Stimulated activated effector memory CD8-positive, alpha-beta T cell treated with anti-CD3 and anti-CD28 coated beads, Interleukin-12 subunit alpha, Interleukin-12 subunit beta, amount 100 ng/mL, for 72 hours (primary cell): Measurements from ENCODE around the gene LFNG.
"Not testable (repeated sequence)": the region's sequence is repeated elsewhere in the genome, so short reads cannot be mapped to it uniquely, and the experiment has no call there.

Experiments used
- ATAC-seq: fragments of 150-1000 bp; cut with Tn5 transposase; 2 replicates; pipeline ENCODE4 v1.10.0; 2021
- DNase-seq, 2 donors: peaks; one replicate each; pipeline ENCODE4 v3.0.0; 2021 to 2022; ENCODE audit warnings: low spot score in 2 of 2
- H3K27ac Mint-ChIP-seq: one replicate; pipeline ENCODE4 v1.8.0; 2022; ENCODE audit warnings: mild to moderate bottlenecking, mixed read lengths
- H3K36me3 Mint-ChIP-seq: one replicate; pipeline ENCODE4 v1.8.0; 2022; ENCODE audit warnings: mild to moderate bottlenecking, mixed read lengths
- H3K4me1 Mint-ChIP-seq: one replicate; pipeline ENCODE4 v1.8.0; 2022; ENCODE audit warnings: mixed read lengths
- H3K4me3 Mint-ChIP-seq: one replicate; pipeline ENCODE4 v1.8.0; 2022; ENCODE audit warnings: mild to moderate bottlenecking, mixed read lengths
- H3K9me3 Mint-ChIP-seq: one replicate; pipeline ENCODE4 v1.8.0; 2022; ENCODE audit warnings: mixed read lengths

LFNG gene

GRCh38 chr7:2551418-2551817 is 31.8 kb downstream of the LFNG start:
- ATAC-seq (no peak), DNase-seq (no peak)
- Mint-ChIP-seq H3K27ac (no peak overlapping the region), H3K4me1 (peaks cover 27% of the 10 kb centered on the region), H3K4me3 (no peak overlapping the region), H3K9me3 (no peaks in the 10 kb centered on the region), H3K36me3 (peaks cover 78% of the 10 kb centered on the region)

GRCh38 chr7:2553108-2553507 is 33.5 kb downstream of the LFNG start:
- no peaks in the 10 kb centered on the region for H3K9me3 Mint-ChIP-seq
- peaks cover 61% of the 10 kb centered on the region for H3K36me3 Mint-ChIP-seq
- H3K27ac Mint-ChIP-seq: no peak overlapping the region
- no peak for DNase-seq
- no peak for ATAC-seq
- no peak overlapping the region for H3K4me3 Mint-ChIP-seq
- H3K4me1 Mint-ChIP-seq: peaks cover 27% of the 10 kb centered on the region

GRCh38 chr7:2553831-2554581 is 34.4 kb downstream of the LFNG start:
- ATAC-seq (no peak), DNase-seq (no peak)
- peak overlapping the region; percentile 95 for H3K27ac Mint-ChIP-seq
- peak overlapping the region; percentile 88 for H3K4me3 Mint-ChIP-seq
- no peaks in the 10 kb centered on the region for H3K9me3 Mint-ChIP-seq
- peaks cover 52% of the 10 kb centered on the region for H3K36me3 Mint-ChIP-seq
- H3K4me1 Mint-ChIP-seq: peaks cover 27% of the 10 kb centered on the region

GRCh38 chr7:2554661-2555111 is 35.1 kb downstream of the LFNG start:
- H3K36me3 Mint-ChIP-seq: peaks cover 45% of the 10 kb centered on the region
- no peak for ATAC-seq
- peak overlapping the region; percentile 88 for H3K4me3 Mint-ChIP-seq
- peak overlapping the region; percentile 95 for H3K27ac Mint-ChIP-seq
- no peaks in the 10 kb centered on the region for H3K9me3 Mint-ChIP-seq
- peaks cover 27% of the 10 kb centered on the region for H3K4me1 Mint-ChIP-seq
- DNase-seq: no peak

GRCh38 chr7:2555121-2556052 is 35.8 kb downstream of the LFNG start, which contains the start of gene BRAT1:
Gene BRAT1 (minus strand): TSS chr7:2555524. CDS start chr7:2554431, 1,093 bp downstream.
- Mint-ChIP-seq H3K36me3 (peaks cover 38% of the 10 kb centered on the region), H3K27ac (peak within 1 kb of the TSS; percentile 95), H3K4me3 (peak within 1 kb of the TSS; percentile 88), H3K4me1 (peaks cover 29% of the 10 kb centered on the region), H3K9me3 (no peaks in the 10 kb centered on the region)
- DNase-seq (peak; percentile 93 to 96), ATAC-seq (peak; percentile 87)

- peak within 1 kb of the TSS; percentile 40 for H3K27ac Mint-ChIP-seq
- H3K36me3 Mint-ChIP-seq: peaks cover 5% of the 10 kb centered on the region
- peak within 1 kb of the TSS; percentile 60 for H3K4me3 Mint-ChIP-seq
- peaks cover 21% of the 10 kb centered on the region for H3K4me1 Mint-ChIP-seq
- DNase-seq (peak; percentile 94 to 98), ATAC-seq (peak; percentile 74)
- H3K9me3 Mint-ChIP-seq: no peaks in the 10 kb centered on the region
Observed at GRCh38 chr7:2558629-2559282, 39.2 kb downstream of the LFNG start, which contains the start of gene IQCE. Gene IQCE (plus strand): TSS chr7:2558979. CDS start chr7:2559182, 203 bp downstream.

- H3K4me1 Mint-ChIP-seq: peaks cover 14% of the 10 kb centered on the region
- DNase-seq (peak; percentile 40 to 69), ATAC-seq (peak; percentile 33)
- no peaks in the 10 kb centered on the region for H3K9me3 Mint-ChIP-seq
- no peaks in the 10 kb centered on the region for H3K36me3 Mint-ChIP-seq
- H3K27ac Mint-ChIP-seq: no peak overlapping the region
- H3K4me3 Mint-ChIP-seq: peak overlapping the region; percentile 60
Observed at GRCh38 chr7:2559283-2559950, 39.8 kb downstream of the LFNG start.

GRCh38 chr7:2563955-2564354 is 44.4 kb downstream of the LFNG start:
- peaks cover 15% of the 10 kb centered on the region for H3K4me1 Mint-ChIP-seq
- ATAC-seq, DNase-seq, H3K36me3 Mint-ChIP-seq, H3K4me3 Mint-ChIP-seq, H3K27ac Mint-ChIP-seq, H3K9me3 Mint-ChIP-seq: not testable (repeated sequence)

GRCh38 chr7:2564970-2565540 is 45.5 kb downstream of the LFNG start:
- no peak overlapping the region for H3K27ac Mint-ChIP-seq
- peaks cover 12% of the 10 kb centered on the region for H3K4me1 Mint-ChIP-seq
- DNase-seq (no peak), ATAC-seq (no peak)
- H3K9me3 Mint-ChIP-seq: no peaks in the 10 kb centered on the region
- H3K36me3 Mint-ChIP-seq: no peaks in the 10 kb centered on the region
- H3K4me3 Mint-ChIP-seq: no peak overlapping the region

GRCh38 chr7:2566348-2566889 is 46.8 kb downstream of the LFNG start:
- Mint-ChIP-seq H3K9me3 (no peaks in the 10 kb centered on the region), H3K4me1 (peaks cover 10% of the 10 kb centered on the region), H3K4me3 (peak overlapping the region; percentile 13), H3K27ac (no peak overlapping the region), H3K36me3 (no peaks in the 10 kb centered on the region)
- ATAC-seq: peak; percentile 77
- no peak for DNase-seq

- H3K9me3 Mint-ChIP-seq: no peaks in the 10 kb centered on the region
- H3K4me3 Mint-ChIP-seq: peak overlapping the region; percentile 13
- no peak overlapping the region for H3K27ac Mint-ChIP-seq
- no peaks in the 10 kb centered on the region for H3K36me3 Mint-ChIP-seq
- H3K4me1 Mint-ChIP-seq: peaks cover 10% of the 10 kb centered on the region
- peak in 1 of 2 donors; percentile 62 for DNase-seq
- ATAC-seq: peak; percentile 80
Observed at GRCh38 chr7:2566890-2567678, 47.5 kb downstream of the LFNG start.

GRCh38 chr7:2567679-2568278 is 48.2 kb downstream of the LFNG start:
- Mint-ChIP-seq H3K9me3 (no peaks in the 10 kb centered on the region), H3K27ac (no peak overlapping the region), H3K4me3 (no peak overlapping the region), H3K36me3 (peaks cover 1% of the 10 kb centered on the region), H3K4me1 (peaks cover 10% of the 10 kb centered on the region)
- ATAC-seq (no peak), DNase-seq (no peak)

GRCh38 chr7:2568521-2569223 is 49.1 kb downstream of the LFNG start:
- H3K4me3 Mint-ChIP-seq: no peak overlapping the region
- no peaks in the 10 kb centered on the region for H3K9me3 Mint-ChIP-seq
- peaks cover 5% of the 10 kb centered on the region for H3K4me1 Mint-ChIP-seq
- no peak overlapping the region for H3K27ac Mint-ChIP-seq
- DNase-seq (no peak), ATAC-seq (no peak)
- H3K36me3 Mint-ChIP-seq: peaks cover 6% of the 10 kb centered on the region
